NCI-H2081 treated with DMSO at 0.1 percent for 48 hours (cell line): ENCODE measurements around the gene CTXND1.
"Not testable (repeated sequence)": the region's sequence is repeated elsewhere in the genome, so short reads cannot be mapped to it uniquely, and the experiment has no call there.

Source experiments
- DNase-seq: peaks from one replicate; lab custom pipeline; 2025; lab: John Stamatoyannopoulos, UW

The CTXND1 gene

GRCh38 chr15:80252121-80252518 is at the start of gene CTXND1:
Gene CTXND1 (minus strand): TSS chr15:80252213. CDS start chr15:80201949, 50,264 bp downstream.
- DNase-seq = no peak

- DNase-seq = no peak
Observed at GRCh38 chr15:80301472-80301871, 49.5 kb upstream of the CTXND1 start.

- DNase-seq = not testable (repeated sequence)
Observed at GRCh38 chr15:80295777-80296176, 43.8 kb upstream of the CTXND1 start.

GRCh38 chr15:80292079-80292478 is 40.1 kb upstream of the CTXND1 start:
- no peak for DNase-seq

GRCh38 chr15:80290891-80291290 is 38.9 kb upstream of the CTXND1 start:
- not testable (repeated sequence) for DNase-seq

GRCh38 chr15:80289528-80290495 is 37.8 kb upstream of the CTXND1 start:
- DNase-seq = no peak

GRCh38 chr15:80288131-80288530 is 36.1 kb upstream of the CTXND1 start:
- no peak for DNase-seq

- DNase-seq = no peak
Observed at GRCh38 chr15:80286055-80286454, 34.0 kb upstream of the CTXND1 start.

GRCh38 chr15:80285379-80285778 is 33.4 kb upstream of the CTXND1 start:
- DNase-seq = no peak

- DNase-seq = no peak
Observed at GRCh38 chr15:80283531-80283930, 31.5 kb upstream of the CTXND1 start.

GRCh38 chr15:80277147-80277546 is 25.1 kb upstream of the CTXND1 start:
- no peak for DNase-seq

- DNase-seq = no peak
Observed at GRCh38 chr15:80275961-80276360, 23.9 kb upstream of the CTXND1 start.

- DNase-seq = no peak
Observed at GRCh38 chr15:80274996-80275395, 23.0 kb upstream of the CTXND1 start.

- DNase-seq = no peak
Observed at GRCh38 chr15:80274554-80274953, 22.5 kb upstream of the CTXND1 start.

GRCh38 chr15:80272987-80273386 is 21.0 kb upstream of the CTXND1 start:
- no peak for DNase-seq

GRCh38 chr15:80270472-80270871 is 18.5 kb upstream of the CTXND1 start:
- no peak for DNase-seq

GRCh38 chr15:80268101-80268500 is 16.1 kb upstream of the CTXND1 start:
- DNase-seq = no peak

GRCh38 chr15:80267658-80268057 is 15.6 kb upstream of the CTXND1 start:
- no peak for DNase-seq

- no peak for DNase-seq
Observed at GRCh38 chr15:80266745-80267144, 14.7 kb upstream of the CTXND1 start.

- no peak for DNase-seq
Observed at GRCh38 chr15:80266113-80266512, 14.1 kb upstream of the CTXND1 start.

GRCh38 chr15:80265021-80265420 is 13.0 kb upstream of the CTXND1 start:
- DNase-seq = no peak

GRCh38 chr15:80264031-80264430 is 12.0 kb upstream of the CTXND1 start:
- no peak for DNase-seq

- no peak for DNase-seq
Observed at GRCh38 chr15:80260551-80260950, 8.5 kb upstream of the CTXND1 start.
